GM23338 (cell line): ENCODE results near the gene ZDHHC4. TPM values are rescaled to one million over a fixed set of nuclear protein-coding genes. Genes with fewer than 3 reads are reported as not detected.
A peak's percentile ranks its signal among the peaks of the same experiment; 100 is the strongest.

Source experiments
- ATAC-seq: fragments of 200-7000 bp; cut with Tn5 transposase; 3 replicates; pipeline ENCODE4 v1.9.1; 2020
- DNase-seq: peaks from one replicate; pipeline ENCODE4 v3.0.0-alpha.2; 2015; ENCODE audit warnings: low spot score
- H2AFZ ChIP-seq: fragments of 200-600 bp; sonication (generic); 2 replicates; pipeline ENCODE4 v1.8.0; 2016; ENCODE audit warnings: antibody characterized with exemption, mild to moderate bottlenecking, moderate library complexity
- H3F3A ChIP-seq: fragments of 200-600 bp; sonication (generic); replicated peaks from 2 replicates; pipeline ENCODE4 v1.8.0; 2017; ENCODE audit warnings: antibody characterized with exemption, mixed run types, low read depth
- H3K27ac ChIP-seq: fragments of 200-600 bp; sonication (generic); 2 replicates; pipeline ENCODE4 v1.6.1; 2016; ENCODE audit warnings: low read depth
- H3K27me3 ChIP-seq: fragments of 200-600 bp; sonication (generic); 2 replicates; pipeline ENCODE4 v1.8.0; 2016; ENCODE audit warnings: mild to moderate bottlenecking, mixed run types, moderate library complexity; ENCODE audit not compliant: insufficient read depth
- H3K36me3 ChIP-seq: fragments of 200-600 bp; sonication (generic); 2 replicates; pipeline ENCODE4 v1.8.0; 2016; ENCODE audit warnings: mild to moderate bottlenecking; ENCODE audit not compliant: insufficient read depth
- H3K4me1 ChIP-seq: fragments of 200-600 bp; sonication (generic); 2 replicates; pipeline ENCODE4 v1.8.0; 2016; ENCODE audit warnings: mild to moderate bottlenecking, moderate library complexity; ENCODE audit not compliant: insufficient read depth
- H3K4me2 ChIP-seq: fragments of 200-600 bp; sonication (generic); 2 replicates; pipeline ENCODE4 v1.7.1; 2017; ENCODE audit warnings: mixed run types
- H3K4me3 ChIP-seq: fragments of 200-600 bp; sonication (generic); 2 replicates; pipeline ENCODE4 v1.6.1; 2016; ENCODE audit warnings: mixed run types
- H3K79me2 ChIP-seq: fragments of 200-600 bp; sonication (generic); replicated peaks from 2 replicates; pipeline ENCODE4 v1.8.0; 2017; ENCODE audit warnings: mild to moderate bottlenecking; ENCODE audit not compliant: insufficient read depth
- H3K9me2 ChIP-seq: fragments of 200-600 bp; sonication (generic); 2 replicates; pipeline ENCODE4 v1.8.0; 2017; ENCODE audit not compliant: insufficient read depth
- H4K20me1 ChIP-seq: fragments of 200-600 bp; sonication (generic); replicated peaks from 2 replicates; pipeline ENCODE4 v1.8.0; 2017; ENCODE audit warnings: mild to moderate bottlenecking; ENCODE audit not compliant: insufficient read depth
- H3K27ac Mint-ChIP-seq: 2 replicates; pipeline ENCODE4 v1.8.0; 2020; ENCODE audit warnings: inconsistent platforms, mild to moderate bottlenecking, moderate library complexity, mixed read lengths
- H3K27me3 Mint-ChIP-seq: 3 replicates; pipeline ENCODE4 v1.8.0; 2022; ENCODE audit warnings: low read depth, mild to moderate bottlenecking, moderate library complexity, mixed read lengths, inconsistent platforms; ENCODE audit not compliant: insufficient read depth, poor library complexity
- H3K36me3 Mint-ChIP-seq: 3 replicates; pipeline ENCODE4 v1.8.0; 2021; ENCODE audit warnings: low read depth, mild to moderate bottlenecking, inconsistent platforms, moderate library complexity, mixed read lengths
- H3K4me1 Mint-ChIP-seq: 3 replicates; pipeline ENCODE4 v1.8.0; 2020; ENCODE audit warnings: mild to moderate bottlenecking, inconsistent platforms, mixed read lengths
- H3K4me3 Mint-ChIP-seq: 3 replicates; pipeline ENCODE4 v1.8.0; 2021; ENCODE audit warnings: moderate library complexity, mild to moderate bottlenecking, inconsistent platforms, mixed read lengths
- H3K9me3 Mint-ChIP-seq: 3 replicates; pipeline ENCODE4 v1.8.0; 2020; ENCODE audit warnings: moderate library complexity, mild to moderate bottlenecking, inconsistent platforms, mixed read lengths
- CTCF ChIP-seq, 2 experiments: fragments of 200-600 bp in 1 of 2; sonication (generic) in 1 of 2; conservative IDR thresholded peaks; 2 replicates each; pipeline versions ENCODE4 v1.5.1 to v1.6.1; 2016 to 2017; ENCODE audit warnings: antibody characterized with exemption in 2 of 2, low read depth in 2 of 2, mild to moderate bottlenecking in 2 of 2, moderate library complexity in 1 of 2
- NANOG ChIP-seq: IDR thresholded peaks from 2 replicates; pipeline ENCODE4 v1.6.1; 2016; ENCODE audit warnings: antibody characterized with exemption, borderline replicate concordance
- POLR2AphosphoS5 ChIP-seq: IDR thresholded peaks from 2 replicates; pipeline ENCODE4 v1.6.1; 2016; ENCODE audit warnings: antibody characterized with exemption, low read depth
- ZNF114 ChIP-seq: fragments of 250-450 bp; sonication (Bioruptor Pico); IDR thresholded peaks from 2 replicates; pipeline ENCODE4 v1.5.0; 2020; ENCODE audit warnings: mild to moderate bottlenecking, moderate library complexity
- ZNF331 ChIP-seq: fragments of 250-450 bp; sonication (Bioruptor Pico); IDR thresholded peaks from 2 replicates; pipeline ENCODE4 v1.5.0; 2020; ENCODE audit warnings: low read depth, mild to moderate bottlenecking, moderate library complexity
- ZNF462 ChIP-seq: fragments of 250-450 bp; sonication (Bioruptor Pico); IDR thresholded peaks from 2 replicates; pipeline ENCODE4 v1.5.0; 2020; ENCODE audit warnings: mild to moderate bottlenecking, moderate library complexity
- polyA plus RNA-seq: library from polyadenylated mRNA; unstranded; fragments of >200 nt; fragmentation: Nextera tagmentation; extraction: Ambion mirVana; gene quantifications from 2 replicates; pipeline ENCODE4 v1.2.1, GENCODE V29; 2016
- total RNA-seq: library from RNA; depleted of rRNA; stranded (reverse); fragments of >200 nt; shearing (Covaris generic); gene quantifications from 2 replicates; pipeline ENCODE4 v1.2.3, GENCODE V29; 2014
- TF ChIP-seq, protein P1 (sequence below): IDR thresholded peaks from one replicate; pipeline ENCODE4 v1.6.1; 2018; ENCODE audit warnings: antibody characterized with exemption; ENCODE audit not compliant: unreplicated experiment

Gene ZDHHC4
- total and polyA plus RNA-seq, 2 experiments from 2014 or later, result 31.2 to 58.9 TPM

GRCh38 chr7:6615723-6616555 is 38.7 kb downstream of the ZDHHC4 start:
- Histone ChIP-seq H3K36me3 (no peaks in the 10 kb centered on the region), H3K27ac (no peak overlapping the region), H3K4me3 (peak overlapping the region; percentile 83), H3K4me2 (peak overlapping the region; percentile 87), H4K20me1 (no peaks in the 10 kb centered on the region), H3K9me2 (no peaks in the 10 kb centered on the region), H3F3A (no peaks in the 10 kb centered on the region), H3K27me3 (no peaks in the 10 kb centered on the region), H2AFZ (no peak overlapping the region), H3K79me2 (no peaks in the 10 kb centered on the region), H3K4me1 (peaks cover 13% of the 10 kb centered on the region)
- ATAC-seq, result peak; percentile 65
- peaks cover 18% of the 10 kb centered on the region for H3K27me3 Mint-ChIP-seq
- H3K4me1 Mint-ChIP-seq, result peaks cover 14% of the 10 kb centered on the region
- H3K9me3 Mint-ChIP-seq, result no peaks in the 10 kb centered on the region; the same call in 2 of the 3 replicates
- TF ChIP-seq, protein P1, sequence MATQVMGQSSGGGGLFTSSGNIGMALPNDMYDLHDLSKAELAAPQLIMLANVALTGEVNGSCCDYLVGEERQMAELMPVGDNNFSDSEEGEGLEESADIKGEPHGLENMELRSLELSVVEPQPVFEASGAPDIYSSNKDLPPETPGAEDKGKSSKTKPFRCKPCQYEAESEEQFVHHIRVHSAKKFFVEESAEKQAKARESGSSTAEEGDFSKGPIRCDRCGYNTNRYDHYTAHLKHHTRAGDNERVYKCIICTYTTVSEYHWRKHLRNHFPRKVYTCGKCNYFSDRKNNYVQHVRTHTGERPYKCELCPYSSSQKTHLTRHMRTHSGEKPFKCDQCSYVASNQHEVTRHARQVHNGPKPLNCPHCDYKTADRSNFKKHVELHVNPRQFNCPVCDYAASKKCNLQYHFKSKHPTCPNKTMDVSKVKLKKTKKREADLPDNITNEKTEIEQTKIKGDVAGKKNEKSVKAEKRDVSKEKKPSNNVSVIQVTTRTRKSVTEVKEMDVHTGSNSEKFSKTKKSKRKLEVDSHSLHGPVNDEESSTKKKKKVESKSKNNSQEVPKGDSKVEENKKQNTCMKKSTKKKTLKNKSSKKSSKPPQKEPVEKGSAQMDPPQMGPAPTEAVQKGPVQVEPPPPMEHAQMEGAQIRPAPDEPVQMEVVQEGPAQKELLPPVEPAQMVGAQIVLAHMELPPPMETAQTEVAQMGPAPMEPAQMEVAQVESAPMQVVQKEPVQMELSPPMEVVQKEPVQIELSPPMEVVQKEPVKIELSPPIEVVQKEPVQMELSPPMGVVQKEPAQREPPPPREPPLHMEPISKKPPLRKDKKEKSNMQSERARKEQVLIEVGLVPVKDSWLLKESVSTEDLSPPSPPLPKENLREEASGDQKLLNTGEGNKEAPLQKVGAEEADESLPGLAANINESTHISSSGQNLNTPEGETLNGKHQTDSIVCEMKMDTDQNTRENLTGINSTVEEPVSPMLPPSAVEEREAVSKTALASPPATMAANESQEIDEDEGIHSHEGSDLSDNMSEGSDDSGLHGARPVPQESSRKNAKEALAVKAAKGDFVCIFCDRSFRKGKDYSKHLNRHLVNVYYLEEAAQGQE, result no peak
- peak; percentile 45; the same call in 1 of the 2 replicates for TF ChIP-seq POLR2AphosphoS5
- no peak overlapping the region for H3K27ac Mint-ChIP-seq
- peak overlapping the region; percentile 63 for H3K4me3 Mint-ChIP-seq
- peak; percentile 81 for DNase-seq
- peaks cover 13% of the 10 kb centered on the region for H3K36me3 Mint-ChIP-seq

GRCh38 chr7:6616854-6617643 is 39.8 kb downstream of the ZDHHC4 start:
- no peak overlapping the region for H3K27ac ChIP-seq
- DNase-seq, result no peak
- Mint-ChIP-seq H3K36me3 (peaks cover 23% of the 10 kb centered on the region), H3K27ac (no peak overlapping the region), H3K9me3 (peaks cover 5% of the 10 kb centered on the region; the same call in 2 of the 3 replicates), H3K27me3 (peaks cover 23% of the 10 kb centered on the region), H3K4me1 (peaks cover 14% of the 10 kb centered on the region), H3K4me3 (peak overlapping the region; percentile 63)
- no peaks in the 10 kb centered on the region for H3K36me3 ChIP-seq
- TF ChIP-seq POLR2AphosphoS5 (no peak), CTCF (conservative IDR thresholded peaks at IDR 0.05; ENCODE audit: low read depth in 2 of 2) (no peak), NANOG (no peak), ZNF114 (CRISPR knock-in tag) (no peak), ZNF462 (CRISPR knock-in tag) (no peak), ZNF331 (CRISPR knock-in tag) (no peak)
- no peak overlapping the region for H3K4me3 ChIP-seq
- H3K79me2 ChIP-seq, result no peaks in the 10 kb centered on the region
- H3K4me1 ChIP-seq, result peaks cover 13% of the 10 kb centered on the region
- ATAC-seq, result no peak
- no peaks in the 10 kb centered on the region for H3K27me3 ChIP-seq
- H4K20me1 ChIP-seq, result no peaks in the 10 kb centered on the region
- no peaks in the 10 kb centered on the region for H3F3A ChIP-seq
- no peaks in the 10 kb centered on the region for H3K9me2 ChIP-seq
- H3K4me2 ChIP-seq, result no peak overlapping the region
- H2AFZ ChIP-seq, result no peak overlapping the region
